Endothelial cell of umbilical vein (primary cell): ENCODE data around the gene PTPRZ1.

Experiments used
- CTCF ChIP-seq, 2 donors: IDR thresholded peaks; 1 replicate in 1 of 2; 2 replicates in 1 of 2; pipeline ENCODE4 v1.5.1; 2011; ENCODE audit warnings: low read length in 2 of 2, mild to moderate bottlenecking in 2 of 2, moderate library complexity in 2 of 2, control low read depth in 1 of 2, inconsistent platforms in 1 of 2, low read depth in 1 of 2; ENCODE audit not compliant: insufficient read depth in 1 of 2; ENCODE audit errors: extremely low read depth in 1 of 2
- POLR2AphosphoS5 ChIP-seq: IDR thresholded peaks from 2 replicates; pipeline ENCODE4 v1.6.1; 2012; ENCODE audit warnings: low read depth, mild to moderate bottlenecking, control low read depth, low read length, moderate library complexity; ENCODE audit not compliant: insufficient read depth

DNA sequence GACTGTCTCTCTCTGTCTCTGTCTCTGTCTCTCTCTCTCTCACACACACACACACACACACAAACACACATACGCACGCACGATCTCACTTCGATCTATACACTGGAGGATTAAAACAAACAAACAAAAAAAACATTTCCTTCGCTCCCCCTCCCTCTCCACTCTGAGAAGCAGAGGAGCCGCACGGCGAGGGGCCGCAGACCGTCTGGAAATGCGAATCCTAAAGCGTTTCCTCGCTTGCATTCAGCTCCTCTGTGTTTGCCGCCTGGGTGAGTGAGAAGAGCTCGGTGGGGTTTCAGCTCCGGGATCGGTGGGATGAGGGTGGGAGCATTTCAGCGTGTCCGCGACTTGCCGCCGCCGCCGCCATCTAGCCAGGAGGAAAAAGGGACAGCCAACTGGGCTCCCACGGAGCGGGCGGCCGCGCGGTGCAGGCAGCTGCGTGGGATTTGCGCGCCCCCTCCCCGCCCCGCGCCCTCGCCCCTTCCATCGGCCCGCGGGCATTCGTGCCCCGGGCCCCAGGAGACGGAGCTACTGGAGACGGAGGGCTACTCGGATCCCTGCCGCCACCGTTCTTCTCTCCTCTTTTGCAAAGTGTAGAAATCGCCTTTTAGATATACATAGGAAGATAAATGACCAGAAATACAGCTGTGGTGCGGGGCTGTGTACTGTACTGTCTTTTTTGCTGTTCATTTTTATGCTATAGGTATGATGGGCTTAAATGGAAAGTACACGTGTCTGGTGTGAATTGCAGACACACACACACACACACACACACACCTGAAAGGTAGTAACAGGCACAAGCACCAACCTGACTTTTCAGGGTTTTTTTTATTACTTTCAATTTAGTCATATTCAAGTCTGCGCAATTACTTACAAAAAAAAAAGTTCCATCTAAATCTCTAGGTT lies 581 bp downstream of the PTPRZ1 start:
- TF ChIP-seq CTCF (IDR thresholded peaks at IDR 0.05; ENCODE audit: extremely low read depth in 1 of 2, insufficient read depth in 1 of 2, low read depth in 1 of 2, low read length in 2 of 2) (no peak), POLR2AphosphoS5 (no peak)
